SK-N-SH (cell line): Measurements from ENCODE around the gene RBM47. TPM values are rescaled to one million over a fixed set of nuclear protein-coding genes. Genes with fewer than 3 reads are reported as not detected.
"Not testable (repeated sequence)": the region's sequence is repeated elsewhere in the genome, so short reads cannot be mapped to it uniquely, and the experiment has no call there.

Source experiments
- CTCF ChIA-PET: fragments of 300-600, 350-600 bp; formaldehyde crosslinking; extraction: SDS; loops from one replicate; lab custom pipeline; 2021; lab: Yijun Ruan, JAX
- POLR2A ChIA-PET: fragments of 350-600 bp; sonication (Branson Sonifier 250); formaldehyde crosslinking; extraction: SDS; loops from one replicate; lab custom pipeline; 2020; ENCODE audit warnings: antibody characterized with exemption, inconsistent platforms; lab: Yijun Ruan, JAX
- DNase-seq: peaks from one replicate; pipeline ENCODE4 v3.0.0; 2012
- H2AFZ ChIP-seq: fragments of 200-600 bp; sonication (generic); 2 replicates; pipeline ENCODE4 v1.8.1; 2016; ENCODE audit warnings: antibody characterized with exemption, mild to moderate bottlenecking, low read depth
- H3F3A ChIP-seq: fragments of 200-600 bp; sonication (generic); replicated peaks from 2 replicates; pipeline ENCODE3; 2016; ENCODE audit warnings: antibody characterized with exemption, mild to moderate bottlenecking; ENCODE audit not compliant: insufficient read depth
- H3K27ac ChIP-seq, 2 experiments: fragments of 200-500 bp in 1 of 2; fragments of 200-600 bp in 1 of 2; sonication (Bioruptor generic) in 1 of 2; sonication (generic), shearing (Covaris generic) in 1 of 2; 2 replicates each; pipeline versions ENCODE4 v1.5.1 to v1.6.1; 2014 to 2016; ENCODE audit warnings: low read depth in 2 of 2, inconsistent platforms in 1 of 2, low read length in 1 of 2, mild to moderate bottlenecking in 1 of 2, mixed read lengths in 1 of 2
- H3K27me3 ChIP-seq: fragments of 200-600 bp; sonication (generic), shearing (Covaris generic); 2 replicates; pipeline ENCODE4 v1.6.1; 2016; ENCODE audit warnings: mixed run types; ENCODE audit not compliant: insufficient read depth
- H3K36me3 ChIP-seq, 2 experiments: fragments of 200-500 bp in 1 of 2; fragments of 200-600 bp in 1 of 2; sonication (Bioruptor generic) in 1 of 2; sonication (generic) in 1 of 2; replicated peaks in 1 of 2; 2 replicates each; pipeline versions ENCODE3 to v1.5.1; 2014 to 2016; ENCODE audit warnings: low read length in 1 of 2, mild to moderate bottlenecking in 1 of 2; ENCODE audit not compliant: insufficient read depth in 2 of 2, control insufficient read depth in 1 of 2
- H3K4me1 ChIP-seq, 2 experiments: fragments of 200-500 bp in 1 of 2; fragments of 200-600 bp in 1 of 2; sonication (Bioruptor generic) in 1 of 2; sonication (generic), shearing (Covaris generic) in 1 of 2; 2 replicates each; pipeline versions ENCODE4 v1.5.1 to v1.6.1; 2014 to 2016; ENCODE audit warnings: low read depth in 1 of 2, low read length in 1 of 2, mixed run types in 1 of 2; ENCODE audit not compliant: insufficient read depth in 2 of 2, control insufficient read depth in 1 of 2
- H3K4me2 ChIP-seq: fragments of 200-600 bp; sonication (generic), shearing (Covaris generic); 2 replicates; pipeline ENCODE4 v1.6.1; 2017; ENCODE audit warnings: mixed run types
- H3K4me3 ChIP-seq, 2 experiments: fragments of 200-500 bp in 1 of 2; fragments of 200-600 bp in 1 of 2; sonication (Bioruptor generic) in 1 of 2; sonication (generic), shearing (Covaris generic) in 1 of 2; 2 replicates each; pipeline versions ENCODE4 v1.5.1 to v1.8.1; 2014 to 2016; ENCODE audit warnings: low read depth in 2 of 2, inconsistent platforms in 1 of 2, low read length in 1 of 2, mild to moderate bottlenecking in 1 of 2, mixed read lengths in 1 of 2, moderate library complexity in 1 of 2
- H3K79me2 ChIP-seq: fragments of 200-600 bp; sonication (generic); 2 replicates; pipeline ENCODE4 v1.8.1; 2017; ENCODE audit warnings: mild to moderate bottlenecking; ENCODE audit not compliant: insufficient read depth
- H3K9ac ChIP-seq: fragments of 200-600 bp; sonication (generic); 2 replicates; pipeline ENCODE4 v1.6.1; 2017; ENCODE audit warnings: mixed run types
- H3K9me2 ChIP-seq: fragments of 200-600 bp; sonication (generic); 2 replicates; pipeline ENCODE4 v1.6.1; 2017; ENCODE audit warnings: mixed run types
- H3K9me3 ChIP-seq: fragments of 200-600 bp; sonication (generic); 2 replicates; pipeline ENCODE4 v1.6.1; 2017; ENCODE audit warnings: mixed run types, mild to moderate bottlenecking, moderate library complexity
- H4K20me1 ChIP-seq: fragments of 200-600 bp; sonication (generic); 2 replicates; pipeline ENCODE4 v1.6.1; 2017; ENCODE audit warnings: mild to moderate bottlenecking, mixed run types; ENCODE audit not compliant: insufficient read depth
- CHD2 ChIP-seq: fragments of 150-350 bp; IDR thresholded peaks from 2 replicates; pipeline ENCODE4 v1.6.1; 2018; ENCODE audit warnings: low read length; ENCODE audit not compliant: partially characterized antibody
- EP300 ChIP-seq, 2 experiments: IDR thresholded peaks; 2 replicates each; pipeline versions ENCODE4 v1.4.0 to v1.6.1; 2012; ENCODE audit warnings: borderline replicate concordance in 1 of 2, low read depth in 1 of 2, low read length in 1 of 2
- FOXM1 ChIP-seq: IDR thresholded peaks from 2 replicates; pipeline ENCODE4 v1.4.0; 2012; ENCODE audit warnings: low read depth, mild to moderate bottlenecking
- GATA2 ChIP-seq: sonication (generic); formaldehyde crosslinking; IDR thresholded peaks from 2 replicates; pipeline ENCODE4 v1.5.0; 2020; ENCODE audit warnings: mild to moderate bottlenecking, missing genetic modification reagents
- JUND ChIP-seq: IDR thresholded peaks from 2 replicates; pipeline ENCODE4 v1.4.0; 2012
- MEF2A ChIP-seq: IDR thresholded peaks from 2 replicates; pipeline ENCODE4 v1.4.0; 2012; ENCODE audit warnings: low read depth, borderline replicate concordance
- RAD21 ChIP-seq: IDR thresholded peaks from 2 replicates; pipeline ENCODE4 v1.6.1; 2012; ENCODE audit warnings: mild to moderate bottlenecking, low read length
- TAF1 ChIP-seq: IDR thresholded peaks from 2 replicates; pipeline ENCODE4 v1.6.1; 2012; ENCODE audit warnings: low read depth, mild to moderate bottlenecking, low read length, moderate library complexity, borderline replicate concordance
- TCF12 ChIP-seq: IDR thresholded peaks from 2 replicates; pipeline ENCODE4 v1.4.0; 2012
- TEAD4 ChIP-seq: IDR thresholded peaks from 2 replicates; pipeline ENCODE4 v1.4.0; 2012; ENCODE audit warnings: mild to moderate bottlenecking, borderline replicate concordance; ENCODE audit not compliant: insufficient read depth
- YY1 ChIP-seq: IDR thresholded peaks from 2 replicates; pipeline ENCODE4 v1.4.0; 2012; ENCODE audit warnings: low read depth, mild to moderate bottlenecking
- WGBS: methylation state at CpG from one replicate; pipeline ENCODE4 v1.1.6; 2017; ENCODE audit warnings: low lambda C conversion rate; 5-methylcytosine and 5-hydroxymethylcytosine counted together
- polyA plus RNA-seq, 3 experiments: library from polyadenylated mRNA; depleted of rRNA; stranded (reverse); fragments of >200 nt; gene quantifications; 2 replicates each; pipeline ENCODE4 v1.2.3, GENCODE V29; 2012

The RBM47 gene
- polyA plus RNA-seq, 1 of the 3 experiments (the other 2 are of a cell fraction) = 6.8 TPM

DNA sequence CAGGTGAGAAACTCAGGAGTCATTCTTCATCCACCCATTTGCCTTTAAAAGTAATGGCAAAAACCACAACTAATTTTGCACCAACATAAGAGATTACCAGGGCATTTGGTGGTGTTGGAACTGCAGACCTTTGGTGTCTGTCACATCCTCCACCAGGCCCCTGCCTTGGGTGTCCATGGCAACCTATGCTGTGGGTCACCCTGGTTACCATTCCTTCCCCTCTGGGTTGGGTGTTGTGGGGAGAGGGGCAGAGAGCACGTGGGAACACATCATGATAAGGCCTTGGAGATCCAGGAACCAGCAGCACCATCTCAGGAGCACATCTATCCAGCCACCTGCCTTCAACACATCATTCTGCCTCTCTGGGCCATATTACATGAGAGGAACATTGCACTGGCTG, 217.3 kb downstream of the RBM47 start:
- no peaks in the 10 kb centered on the region for H4K20me1 ChIP-seq
- no peak overlapping the region for H3K4me2 ChIP-seq
- no peak overlapping the region for H3K4me3 ChIP-seq
- no peaks in the 10 kb centered on the region for H3K9me3 ChIP-seq
- H3K27me3 ChIP-seq = no peaks in the 10 kb centered on the region
- 33% methylated on average over 1 of the region's 1 CpG for WGBS
- TF ChIP-seq TAF1 (no peak), CHD2 (no peak), FOXM1 (no peak), TCF12 (no peak), RAD21 (no peak), JUND (no peak), MEF2A (no peak), YY1 (no peak), GATA2 (CRISPR knock-in tag) (no peak), TEAD4 (no peak), EP300 (IDR thresholded peaks at IDR 0.05; ENCODE audit: borderline replicate concordance in 1 of 2, low read depth in 1 of 2, low read length in 1 of 2) (no peak)
- H3K9me2 ChIP-seq = no peaks in the 10 kb centered on the region
- no peaks in the 10 kb centered on the region for H3K36me3 ChIP-seq
- no peaks in the 10 kb centered on the region for H3F3A ChIP-seq
- CTCF ChIA-PET = no interaction called here
- POLR2A ChIA-PET = no interaction called here
- H3K79me2 ChIP-seq = no peaks in the 10 kb centered on the region
- no peak overlapping the region for H2AFZ ChIP-seq
- no peak overlapping the region for H3K27ac ChIP-seq
- no peaks in the 10 kb centered on the region for H3K4me1 ChIP-seq
- H3K9ac ChIP-seq = no peak overlapping the region
- no peak for DNase-seq

DNA sequence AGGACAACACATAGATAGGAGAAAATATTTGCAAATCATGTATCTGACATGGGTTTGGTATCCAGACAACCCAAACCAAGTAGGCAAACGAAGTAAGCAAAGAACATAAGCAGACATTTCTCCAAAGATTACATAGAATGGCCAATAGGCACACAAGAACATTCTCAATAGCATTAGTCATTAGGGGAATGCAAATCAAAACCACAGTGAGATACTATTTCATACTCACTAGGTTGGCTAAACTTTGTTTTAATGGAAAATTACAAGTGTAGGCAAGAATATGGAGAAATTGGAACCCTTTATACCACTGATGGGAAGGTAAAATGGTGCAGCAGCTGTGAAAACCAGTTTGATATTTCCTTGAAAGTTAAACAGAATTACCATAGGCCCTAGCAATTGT, 219.8 kb downstream of the RBM47 start:
- H3K9ac ChIP-seq = no peak overlapping the region
- no peak overlapping the region for H3K27ac ChIP-seq
- H3K79me2 ChIP-seq = no peaks in the 10 kb centered on the region
- H3K27me3 ChIP-seq = no peaks in the 10 kb centered on the region
- 81% methylated on average over 1 of the region's 1 CpG for WGBS
- ChIA-PET CTCF (no interaction called here), POLR2A (no interaction called here)
- no peak overlapping the region for H2AFZ ChIP-seq
- DNase-seq = no peak
- no peaks in the 10 kb centered on the region for H4K20me1 ChIP-seq
- no peaks in the 10 kb centered on the region for H3K4me1 ChIP-seq
- H3F3A ChIP-seq = no peaks in the 10 kb centered on the region
- H3K9me2 ChIP-seq = no peaks in the 10 kb centered on the region
- TF ChIP-seq TAF1 = no peak
- no peak overlapping the region for H3K4me3 ChIP-seq
- no peaks in the 10 kb centered on the region for H3K9me3 ChIP-seq
- H3K4me2 ChIP-seq = no peak overlapping the region
- no peaks in the 10 kb centered on the region for H3K36me3 ChIP-seq

DNA sequence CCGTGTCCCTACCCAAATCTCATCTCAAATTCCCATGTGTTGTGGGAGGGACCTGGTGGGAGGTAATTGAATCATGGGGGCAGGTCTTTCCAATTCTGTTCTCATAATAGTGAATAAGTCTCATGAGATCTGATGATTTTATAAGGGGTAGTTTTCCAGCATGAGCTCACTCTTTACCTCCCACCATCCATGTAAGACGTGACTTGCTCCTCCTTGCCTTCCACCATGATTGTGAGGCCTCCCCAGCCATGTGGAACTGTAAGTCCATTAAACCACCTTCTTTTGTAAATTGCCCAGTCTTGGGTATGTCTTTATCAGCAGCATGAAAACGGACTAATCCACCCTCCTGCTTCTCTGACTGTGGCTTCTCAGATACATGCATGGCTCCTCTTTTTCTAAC, 222.2 kb downstream of the RBM47 start:
- H2AFZ ChIP-seq, H3K79me2 ChIP-seq, POLR2A ChIA-PET, H3K9me2 ChIP-seq, H3K4me1 ChIP-seq, H3K9me3 ChIP-seq, CTCF ChIA-PET, H3K27ac ChIP-seq, H3K4me3 ChIP-seq, H3K9ac ChIP-seq, H3F3A ChIP-seq, H3K4me2 ChIP-seq, H3K27me3 ChIP-seq, H4K20me1 ChIP-seq, H3K36me3 ChIP-seq, DNase-seq: not testable (repeated sequence)
- WGBS = 35% methylated on average over 3 of the region's 3 CpGs
